IMR-90 (cell line): ENCODE results near the gene GDF15. TPM values are rescaled to one million over a fixed set of nuclear protein-coding genes. Genes with fewer than 3 reads are reported as not detected.

Source experiments
- ATAC-seq: fragments of 200-7000 bp; cut with Tn5 transposase; 2 replicates; pipeline ENCODE4 v1.9.1; 2020; ENCODE audit warnings: low read depth, mild to moderate bottlenecking, moderate library complexity
- BruUV-seq: library from RNA; stranded (reverse); fragments of 400-500 nt; replicated peaks from 2 replicates; lab custom pipeline; 2021; lab: Mats Ljungman, UMichigan
- CTCF ChIA-PET: fragments of 300-600 bp; formaldehyde crosslinking; extraction: SDS; loops from one replicate; lab custom pipeline; 2021; ENCODE audit warnings: antibody characterized with exemption; lab: Yijun Ruan, JAX
- POLR2A ChIA-PET: fragments of 300-600 bp; sonication (Branson Sonifier 250); formaldehyde crosslinking; loops from one replicate; lab custom pipeline; 2022; ENCODE audit warnings: antibody characterized with exemption; ENCODE audit not compliant: unreplicated experiment; lab: Charles Lee
- DNase-seq: peaks from one replicate; pipeline ENCODE4 v3.0.0; 2013
- H2AFZ ChIP-seq: replicated peaks from 2 replicates; pipeline ENCODE3; 2013; ENCODE audit warnings: low read length, mild to moderate bottlenecking; ENCODE audit not compliant: poor library complexity
- H2AK5ac ChIP-seq: 2 replicates; pipeline ENCODE4 v1.6.1; 2013; ENCODE audit warnings: low read depth, low read length, inconsistent platforms
- H2AK9ac ChIP-seq: replicated peaks from 2 replicates; pipeline ENCODE3; 2013; ENCODE audit warnings: mild to moderate bottlenecking, low read depth, low read length, moderate library complexity; ENCODE audit not compliant: poor library complexity
- H2BK120ac ChIP-seq: 2 replicates; pipeline ENCODE4 v1.6.1; 2013; ENCODE audit warnings: low read depth, low read length, inconsistent platforms
- H2BK15ac ChIP-seq: 3 replicates; pipeline ENCODE4 v1.6.1; 2013; ENCODE audit warnings: low read depth, low read length, inconsistent platforms
- H2BK20ac ChIP-seq: 2 replicates; pipeline ENCODE4 v1.6.1; 2013; ENCODE audit warnings: low read depth, mild to moderate bottlenecking, inconsistent platforms, low read length, moderate library complexity
- H2BK5ac ChIP-seq: 2 replicates; pipeline ENCODE4 v1.6.1; 2013; ENCODE audit warnings: mild to moderate bottlenecking, low read depth, low read length, inconsistent platforms; ENCODE audit not compliant: poor library complexity, severe bottlenecking
- H3K14ac ChIP-seq: replicated peaks from 2 replicates; pipeline ENCODE4 v1.6.1; 2013; ENCODE audit warnings: low read depth, low read length, inconsistent platforms
- H3K18ac ChIP-seq: 2 replicates; pipeline ENCODE4 v1.6.1; 2013; ENCODE audit warnings: low read depth, low read length, control low read depth
- H3K23ac ChIP-seq: 2 replicates; pipeline ENCODE4 v1.6.1; 2013; ENCODE audit warnings: low read depth, low read length, inconsistent platforms
- H3K27ac ChIP-seq: 2 replicates; pipeline ENCODE4 v1.5.1; 2013; ENCODE audit warnings: mild to moderate bottlenecking, control low read depth, low read length; ENCODE audit not compliant: insufficient read depth
- H3K27me3 ChIP-seq: 2 replicates; pipeline ENCODE4 v1.6.1; 2013; ENCODE audit warnings: low read length; ENCODE audit not compliant: control insufficient read depth, insufficient read depth
- H3K36me3 ChIP-seq: 2 replicates; pipeline ENCODE4 v1.6.1; 2013; ENCODE audit warnings: low read length, mixed read lengths; ENCODE audit not compliant: control insufficient read depth, insufficient read depth
- H3K4ac ChIP-seq: 2 replicates; pipeline ENCODE4 v1.6.1; 2013; ENCODE audit warnings: low read depth, low read length, inconsistent platforms
- H3K4me1 ChIP-seq: 2 replicates; pipeline ENCODE4 v1.6.1; 2013; ENCODE audit warnings: low read length, mixed read lengths; ENCODE audit not compliant: control insufficient read depth, insufficient read depth
- H3K4me2 ChIP-seq: 2 replicates; pipeline ENCODE4 v1.6.1; 2013; ENCODE audit warnings: low read depth, mild to moderate bottlenecking, control low read depth, low read length, moderate library complexity
- H3K4me3 ChIP-seq: 2 replicates; pipeline ENCODE4 v1.5.1; 2013; ENCODE audit warnings: low read depth, mild to moderate bottlenecking, control low read depth, low read length, moderate library complexity; ENCODE audit not compliant: insufficient read depth
- H3K56ac ChIP-seq: 2 replicates; pipeline ENCODE4 v1.6.1; 2013; ENCODE audit warnings: low read length, inconsistent platforms; ENCODE audit not compliant: insufficient read depth; ENCODE audit errors: extremely low read depth
- H3K79me1 ChIP-seq, 2 experiments: 2 replicates each; pipeline ENCODE4 v1.6.1; 2013; ENCODE audit warnings: low read length in 2 of 2, inconsistent platforms in 1 of 2, low read depth in 1 of 2
- H3K9ac ChIP-seq: 2 replicates; pipeline ENCODE4 v1.6.1; 2013; ENCODE audit warnings: low read depth, low read length, control low read depth
- H3K9me1 ChIP-seq: 2 replicates; pipeline ENCODE4 v1.6.1; 2013; ENCODE audit warnings: low read length, inconsistent platforms; ENCODE audit not compliant: insufficient read depth
- H3K9me3 ChIP-seq: 2 replicates; pipeline ENCODE4 v1.6.1; 2013; ENCODE audit warnings: low read length; ENCODE audit not compliant: control insufficient read depth, insufficient read depth
- H4K20me1 ChIP-seq: 2 replicates; pipeline ENCODE4 v1.6.1; 2013; ENCODE audit warnings: low read length, inconsistent platforms; ENCODE audit not compliant: insufficient read depth
- H4K5ac ChIP-seq: 2 replicates; pipeline ENCODE4 v1.6.1; 2013; ENCODE audit warnings: mild to moderate bottlenecking, low read depth, low read length, control low read depth
- H4K8ac ChIP-seq, 2 experiments: 2 replicates each; pipeline ENCODE4 v1.6.1; 2013; ENCODE audit warnings: low read depth in 2 of 2, low read length in 2 of 2, control low read depth in 1 of 2, inconsistent platforms in 1 of 2
- H4K91ac ChIP-seq: 2 replicates; pipeline ENCODE4 v1.6.1; 2013; ENCODE audit warnings: low read depth, low read length, inconsistent platforms; ENCODE audit not compliant: insufficient read depth
- BHLHE40 ChIP-seq: fragments of 150-350 bp; IDR thresholded peaks from 2 replicates; pipeline ENCODE4 v1.6.1; 2016; ENCODE audit warnings: mild to moderate bottlenecking, low read depth, low read length
- CEBPB ChIP-seq: IDR thresholded peaks from 2 replicates; pipeline ENCODE4 v1.6.1; 2012; ENCODE audit warnings: low read depth, low read length, improper control_type of control experiment
- CHD1 ChIP-seq: IDR thresholded peaks from 2 replicates; pipeline ENCODE4 v1.6.1; 2012; ENCODE audit warnings: low read depth, low read length, improper control_type of control experiment
- FOS ChIP-seq: fragments of 150-350 bp; IDR thresholded peaks from 2 replicates; pipeline ENCODE4 v1.6.1; 2016; ENCODE audit warnings: low read depth, low read length
- POLR2A ChIP-seq: IDR thresholded peaks from 2 replicates; pipeline ENCODE4 v1.6.1; 2012; ENCODE audit warnings: mild to moderate bottlenecking, low read depth, low read length
- RAD21 ChIP-seq: IDR thresholded peaks from 2 replicates; pipeline ENCODE4 v1.6.1; 2012; ENCODE audit warnings: low read length, improper control_type of control experiment
- RFX5 ChIP-seq: IDR thresholded peaks from 2 replicates; pipeline ENCODE4 v1.8.0; 2012; ENCODE audit warnings: low read depth, mild to moderate bottlenecking, low read length, moderate library complexity
- WGBS, 2 experiments: methylation state at CpG; one replicate each; pipeline versions ENCODE4 v1.1.5 to v1.1.7; 2013; ENCODE audit warnings: missing lambda C conversion rate in 2 of 2; ENCODE audit not compliant: insufficient read length in 1 of 2; ENCODE audit errors: extremely low coverage in 2 of 2; 5-methylcytosine and 5-hydroxymethylcytosine counted together
- dilution Hi-C: fragments of 300-500 bp; cut with HindIII; formaldehyde crosslinking; loops from one replicate; pipeline ENCODE4 v1.14.3; 2018; ENCODE audit warnings: low sequenced_read_pairs; ENCODE audit not compliant: unreplicated experiment
- in situ Hi-C: fragments of 300-500 bp; cut with MboI; formaldehyde crosslinking; loops from 3 replicates; pipeline ENCODE4 v1.14.3; 2019; ENCODE audit warnings: low sequenced_read_pairs, inconsistent platforms, mixed read lengths
- intact Hi-C: fragments of 100-400 bp; cut with micrococcal nuclease; formaldehyde crosslinking; loops from 2 replicates; pipeline ENCODE4 v1.10.0; 2022
- polyA plus RNA-seq, 3 experiments: library from polyadenylated mRNA; depleted of rRNA; stranded (reverse); fragments of >200 nt; gene quantifications; 2 replicates each; pipeline ENCODE4 v1.2.3, GENCODE V29; 2012; ENCODE audit warnings: low replicate concordance in 1 of 3
- total RNA-seq: library from RNA; depleted of rRNA; stranded (reverse); fragments of >200 nt; gene quantifications from 2 replicates; pipeline ENCODE4 v1.2.3, GENCODE V29; 2012
- TF ChIP-seq, protein P1 (sequence below): fragments of 150-350 bp; IDR thresholded peaks from 2 replicates; pipeline ENCODE4 v1.6.1; 2017; ENCODE audit warnings: mild to moderate bottlenecking, antibody characterized with exemption, low read length, low read depth
- TF ChIP-seq, protein P2 (sequence below): fragments of 150-350 bp; IDR thresholded peaks from 2 replicates; pipeline ENCODE4 v1.6.1; 2016; ENCODE audit warnings: low read depth, mild to moderate bottlenecking, low read length, moderate library complexity, borderline replicate concordance

Gene GDF15
- total and polyA plus RNA-seq, 2 of the 4 experiments (the other 2 are of a cell fraction), result 5.6 to 49.8 TPM

DNA sequence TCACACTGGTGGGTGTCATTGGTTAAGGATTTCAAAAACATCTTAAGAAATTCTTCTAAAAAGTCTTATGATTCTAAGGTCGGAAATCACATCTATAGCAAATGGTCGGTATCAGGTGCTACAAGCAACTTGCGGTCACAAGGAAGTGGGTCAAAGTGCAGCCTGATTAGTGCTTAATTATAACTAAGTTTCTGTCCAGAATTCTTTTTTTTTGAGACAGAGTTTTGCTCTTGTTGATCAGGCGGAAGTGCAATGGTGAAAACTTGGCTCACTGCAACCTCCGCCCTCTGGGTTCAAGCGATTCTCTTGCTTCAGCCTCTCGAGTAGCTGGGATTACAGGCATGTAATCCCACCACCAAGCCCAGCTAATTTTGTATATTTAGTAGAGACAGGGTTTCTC, 1.2 kb upstream of the GDF15 start:
- H4K91ac ChIP-seq, result no peak overlapping the region
- no TSS peak for BruUV-seq
- peaks cover 22% of the 10 kb centered on the region for H3K4me1 ChIP-seq
- CTCF ChIA-PET, result no interaction called here
- peaks cover 7% of the 10 kb centered on the region; the same call in 1 of the 2 replicates for H3K36me3 ChIP-seq
- no peak overlapping the region for H2BK5ac ChIP-seq
- H2BK20ac ChIP-seq, result peak overlapping the region; percentile 29; the same call in 1 of the 2 replicates
- no peak overlapping the region for H3K9ac ChIP-seq
- no peak overlapping the region for H4K8ac ChIP-seq
- no peak overlapping the region for H3K4me3 ChIP-seq
- H3K4ac ChIP-seq, result no peak overlapping the region
- H3K56ac ChIP-seq, result no peak overlapping the region
- H3K27ac ChIP-seq, result no peak overlapping the region
- TF ChIP-seq, protein P1, sequence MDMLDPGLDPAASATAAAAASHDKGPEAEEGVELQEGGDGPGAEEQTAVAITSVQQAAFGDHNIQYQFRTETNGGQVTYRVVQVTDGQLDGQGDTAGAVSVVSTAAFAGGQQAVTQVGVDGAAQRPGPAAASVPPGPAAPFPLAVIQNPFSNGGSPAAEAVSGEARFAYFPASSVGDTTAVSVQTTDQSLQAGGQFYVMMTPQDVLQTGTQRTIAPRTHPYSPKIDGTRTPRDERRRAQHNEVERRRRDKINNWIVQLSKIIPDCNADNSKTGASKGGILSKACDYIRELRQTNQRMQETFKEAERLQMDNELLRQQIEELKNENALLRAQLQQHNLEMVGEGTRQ, result no peak
- no peak for TF ChIP-seq CHD1
- no peak for TF ChIP-seq RFX5
- no peak for TF ChIP-seq CEBPB
- no peak for TF ChIP-seq RAD21
- TF ChIP-seq, protein P2, sequence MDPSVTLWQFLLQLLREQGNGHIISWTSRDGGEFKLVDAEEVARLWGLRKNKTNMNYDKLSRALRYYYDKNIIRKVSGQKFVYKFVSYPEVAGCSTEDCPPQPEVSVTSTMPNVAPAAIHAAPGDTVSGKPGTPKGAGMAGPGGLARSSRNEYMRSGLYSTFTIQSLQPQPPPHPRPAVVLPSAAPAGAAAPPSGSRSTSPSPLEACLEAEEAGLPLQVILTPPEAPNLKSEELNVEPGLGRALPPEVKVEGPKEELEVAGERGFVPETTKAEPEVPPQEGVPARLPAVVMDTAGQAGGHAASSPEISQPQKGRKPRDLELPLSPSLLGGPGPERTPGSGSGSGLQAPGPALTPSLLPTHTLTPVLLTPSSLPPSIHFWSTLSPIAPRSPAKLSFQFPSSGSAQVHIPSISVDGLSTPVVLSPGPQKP, result no peak
- TF ChIP-seq POLR2A, result no peak
- no peak for TF ChIP-seq BHLHE40
- TF ChIP-seq FOS, result no peak
- no peak overlapping the region for H2AFZ ChIP-seq
- POLR2A ChIA-PET, result no interaction called here
- no peak overlapping the region for H3K18ac ChIP-seq
- DNase-seq, result no peak
- no peaks in the 10 kb centered on the region for H3K9me3 ChIP-seq
- H3K9me1 ChIP-seq, result peaks cover 10% of the 10 kb centered on the region; the same call in 1 of the 2 replicates
- H3K23ac ChIP-seq, result no peak overlapping the region
- no peak overlapping the region; the same call in 1 of the 2 replicates for H2BK120ac ChIP-seq
- WGBS, 2 experiments, result 100% methylated on average over 1 of the region's 7 CpGs; no CpG with 5 or more reads in 1 of the 2 experiments
- no peak overlapping the region for H3K4me2 ChIP-seq
- ATAC-seq, result no peak
- dilution Hi-C loops (no loop called here), in situ Hi-C loops (no loop called here), intact Hi-C loops (no loop called here)
- no peak overlapping the region for H3K14ac ChIP-seq
- H3K27me3 ChIP-seq, result no peaks in the 10 kb centered on the region
- no peak overlapping the region for H4K5ac ChIP-seq
- peaks cover 0 to 34% of the 10 kb centered on the region in 2 experiments; a peak in 3 of 4 replicates for H3K79me1 ChIP-seq
- H2BK15ac ChIP-seq, result peak overlapping the region; percentile 34; the same call in 1 of the 3 replicates
- H4K20me1 ChIP-seq, result peaks cover 24% of the 10 kb centered on the region
- H2AK5ac ChIP-seq, result no peak overlapping the region
- no peak overlapping the region for H2AK9ac ChIP-seq
